K562 (cell line): ENCODE data around the gene CD82. TPM values are rescaled to one million over a fixed set of nuclear protein-coding genes. Genes with fewer than 3 reads are reported as not detected.

Source experiments
- DPF2 ChIP-seq: fragments of 450-650 bp; IDR thresholded peaks from 2 replicates; pipeline ENCODE4 v1.6.1; 2016
- ETV5 ChIP-seq: sonication (generic); formaldehyde crosslinking; IDR thresholded peaks from 2 replicates; pipeline ENCODE4 v1.4.0; 2020; ENCODE audit warnings: low read depth, mild to moderate bottlenecking, missing genetic modification reagents
- FOXP4 ChIP-seq: sonication (generic); formaldehyde crosslinking; IDR thresholded peaks from 2 replicates; pipeline ENCODE4 v1.8.0; 2022; ENCODE audit warnings: mild to moderate bottlenecking, missing genetic modification reagents, borderline replicate concordance
- MTA3 ChIP-seq: fragments of 450-650 bp; formaldehyde crosslinking; IDR thresholded peaks from 2 replicates; pipeline ENCODE4 v1.6.1; 2017; ENCODE audit warnings: mild to moderate bottlenecking, borderline replicate concordance
- RAD51 ChIP-seq: fragments of 450-650 bp; IDR thresholded peaks from 2 replicates; pipeline ENCODE4 v1.7.1; 2016; ENCODE audit warnings: low read depth, mild to moderate bottlenecking, borderline replicate concordance
- REST ChIP-seq, 2 experiments: fragments of 450-650 bp; formaldehyde crosslinking in 1 of 2; IDR thresholded peaks; 2 replicates each; pipeline versions ENCODE4 v1.4.0 to v1.6.1; 2014 to 2020; ENCODE audit warnings: mild to moderate bottlenecking in 2 of 2, borderline replicate concordance in 1 of 2, low read depth in 1 of 2
- SIX5 ChIP-seq, 2 experiments: IDR thresholded peaks; 2 replicates each; pipeline ENCODE4 v1.6.1; 2011; ENCODE audit warnings: low read length in 2 of 2, borderline replicate concordance in 1 of 2, low read depth in 1 of 2, mild to moderate bottlenecking in 1 of 2, moderate library complexity in 1 of 2; ENCODE audit not compliant: insufficient read depth in 1 of 2
- SNIP1 ChIP-seq: fragments of 450-650 bp; IDR thresholded peaks from 2 replicates; pipeline ENCODE4 v1.7.1; 2017; ENCODE audit warnings: low read depth, mild to moderate bottlenecking
- ZNF311 ChIP-seq: fragments of 250-450 bp; sonication (Bioruptor Pico); IDR thresholded peaks from 2 replicates; pipeline ENCODE4 v1.4.0; 2020; ENCODE audit warnings: mild to moderate bottlenecking, moderate library complexity
- ZNF609 ChIP-seq: sonication (generic); formaldehyde crosslinking; IDR thresholded peaks from 2 replicates; pipeline ENCODE4 v1.8.1; 2023; ENCODE audit warnings: missing genetic modification reagents, mild to moderate bottlenecking, borderline replicate concordance
- ZNF79 ChIP-seq: fragments of 250-450 bp; sonication (Bioruptor Pico); IDR thresholded peaks from 2 replicates; pipeline ENCODE4 v1.4.0; 2020; ENCODE audit warnings: low read depth, mild to moderate bottlenecking, moderate library complexity
- polyA plus RNA-seq, 8 experiments: library from polyadenylated mRNA; depleted of rRNA in 4 of 8; stranded (reverse) in 5 of 8; unstranded in 3 of 8; fragments of >200 nt; fragmentation: Nextera tagmentation in 2 of 8; fragmentation: Illumina TruSeq in 1 of 8; extraction: Ambion mirVana in 2 of 8; extraction: Trizol in 1 of 8; gene quantifications; 2 replicates each; pipeline versions ENCODE4 v1.2.1 to v1.2.3, GENCODE V29; 2011 to 2014; ENCODE audit warnings: inconsistent platforms in 1 of 8, missing spikeins in 1 of 8
- total RNA-seq, 7 experiments: library from RNA; depleted of rRNA in 6 of 7; stranded (reverse); fragments of >200 nt in 6 of 7; fragmentation: Illumina TruSeq in 2 of 7; extraction: Trizol in 2 of 7; gene quantifications; 2 replicates each; pipeline versions ENCODE4 v1.2.1 to v1.2.3, GENCODE V29; 2011 to 2021; ENCODE audit warnings: low replicate concordance in 1 of 7

Gene CD82
- total and polyA plus RNA-seq, 9 of the 15 experiments (the other 6 are each of a cell fraction or from before 2014, with no cell fraction given) = 0.27 to 9.4 (median 3.0) TPM

- peak; percentile 93 for TF ChIP-seq REST (IDR thresholded peaks at IDR 0.05; ENCODE audit: borderline replicate concordance)
- TF ChIP-seq REST (CRISPR knock-in tag; IDR thresholded peaks at IDR 0.05; ENCODE audit: low read depth) = no peak
- TF ChIP-seq MTA3 = no peak
- no peak for TF ChIP-seq FOXP4 (CRISPR knock-in tag)
- TF ChIP-seq SNIP1 = no peak
- no peak for TF ChIP-seq ETV5 (CRISPR knock-in tag)
- TF ChIP-seq ZNF311 (CRISPR knock-in tag) = no peak
- no peak for TF ChIP-seq DPF2
- TF ChIP-seq ZNF609 (CRISPR knock-in tag) = no peak
- TF ChIP-seq RAD51 = peak; percentile 87
- TF ChIP-seq ZNF79 (CRISPR knock-in tag) = no peak
- no peak for TF ChIP-seq SIX5 (IDR thresholded peaks at IDR 0.05; ENCODE audit: borderline replicate concordance in 1 of 2, insufficient read depth in 1 of 2, low read depth in 1 of 2, low read length in 2 of 2)
Measured at GRCh38 chr11:44556735-44557409, 8.6 kb upstream of the CD82 start (continued).
